PFSK-1 (cell line): ENCODE measurements around the gene NAA20.

Source experiments
- FOXP2 ChIP-seq: optimal IDR thresholded peaks from 2 replicates; pipeline ENCODE3; 2011; ENCODE audit warnings: borderline replicate concordance, control low read depth, inconsistent platforms; ENCODE audit not compliant: insufficient read depth; ENCODE audit errors: extremely low read length, extremely low read depth
- POLR2AphosphoS5 ChIP-seq: IDR thresholded peaks from 2 replicates; pipeline ENCODE4 v1.6.1; 2012; ENCODE audit warnings: low read depth, mild to moderate bottlenecking, control low read depth, low read length, moderate library complexity
- REST ChIP-seq, 2 experiments: IDR thresholded peaks; 2 replicates each; pipeline versions ENCODE4 v1.6.1 to v1.8.0; 2011 to 2012; ENCODE audit warnings: low read depth in 2 of 2, low read length in 2 of 2, control low read depth in 1 of 2, inconsistent platforms in 1 of 2, mild to moderate bottlenecking in 1 of 2, moderate library complexity in 1 of 2; ENCODE audit not compliant: insufficient read depth in 1 of 2
- SIN3A ChIP-seq: IDR thresholded peaks from 2 replicates; pipeline ENCODE4 v1.6.1; 2012; ENCODE audit warnings: mild to moderate bottlenecking, low read length, moderate library complexity, borderline replicate concordance; ENCODE audit not compliant: insufficient read depth
- TAF1 ChIP-seq: IDR thresholded peaks from 2 replicates; pipeline ENCODE4 v1.6.1; 2012; ENCODE audit warnings: low read length, control low read depth, borderline replicate concordance; ENCODE audit not compliant: insufficient read depth

The NAA20 gene

GRCh38 chr20:20031790-20032189 is 14.6 kb downstream of the NAA20 start:
- no peak for TF ChIP-seq SIN3A
- TF ChIP-seq FOXP2: no peak
- TF ChIP-seq TAF1: no peak

GRCh38 chr20:20034486-20034885 is 17.3 kb downstream of the NAA20 start:
- TF ChIP-seq FOXP2: no peak

GRCh38 chr20:20036756-20037155 is 19.6 kb downstream of the NAA20 start:
- TF ChIP-seq POLR2AphosphoS5 (no peak), FOXP2 (no peak), SIN3A (no peak), REST (IDR thresholded peaks at IDR 0.05; ENCODE audit: insufficient read depth in 1 of 2, low read depth in 2 of 2, low read length in 2 of 2) (no peak), TAF1 (no peak)

GRCh38 chr20:20037960-20038359 is 20.8 kb downstream of the NAA20 start:
- TF ChIP-seq REST (IDR thresholded peaks at IDR 0.05; ENCODE audit: insufficient read depth in 1 of 2, low read depth in 2 of 2, low read length in 2 of 2): no peak
- TF ChIP-seq POLR2AphosphoS5: no peak
- no peak for TF ChIP-seq FOXP2
- TF ChIP-seq SIN3A: no peak
- TF ChIP-seq TAF1: no peak

- TF ChIP-seq SIN3A (no peak), REST (IDR thresholded peaks at IDR 0.05; ENCODE audit: insufficient read depth in 1 of 2, low read depth in 2 of 2, low read length in 2 of 2) (no peak), POLR2AphosphoS5 (no peak), TAF1 (no peak), FOXP2 (no peak)
Observed at GRCh38 chr20:20038586-20038985, 21.4 kb downstream of the NAA20 start.

GRCh38 chr20:20039752-20040387 is 22.7 kb downstream of the NAA20 start:
- TF ChIP-seq TAF1: no peak
- no peak for TF ChIP-seq REST (IDR thresholded peaks at IDR 0.05; ENCODE audit: insufficient read depth in 1 of 2, low read depth in 2 of 2, low read length in 2 of 2)
- TF ChIP-seq SIN3A: no peak
- no peak for TF ChIP-seq POLR2AphosphoS5
- TF ChIP-seq FOXP2: no peak
